Smooth muscle cell (in vitro differentiated cells): ENCODE measurements around the gene COL4A1. TPM values are rescaled to one million over a fixed set of nuclear protein-coding genes. Genes with fewer than 3 reads are reported as not detected.
"Not testable (repeated sequence)": the region's sequence is repeated elsewhere in the genome, so short reads cannot be mapped to it uniquely, and the experiment has no call there.

Experiments used
- DNase-seq: peaks from one replicate; lab custom pipeline; 2025; ENCODE audit not compliant: unreplicated experiment; lab: John Stamatoyannopoulos, UW
- H2AFZ ChIP-seq: fragments of 200-600 bp; sonication (generic); 2 replicates; pipeline ENCODE4 v1.6.0; 2016; ENCODE audit warnings: antibody characterized with exemption, low read depth, mild to moderate bottlenecking
- H3F3A ChIP-seq: fragments of 200-600 bp; sonication (generic); 2 replicates; pipeline ENCODE4 v1.6.0; 2017; ENCODE audit warnings: antibody characterized with exemption, low read depth
- H3K27ac ChIP-seq: fragments of 200-600 bp; sonication (generic); 2 replicates; pipeline ENCODE4 v1.5.1; 2016; ENCODE audit warnings: low read depth, mild to moderate bottlenecking
- H3K27me3 ChIP-seq: fragments of 200-600 bp; sonication (generic); 2 replicates; pipeline ENCODE4 v1.6.1; 2016; ENCODE audit warnings: low read depth, mild to moderate bottlenecking
- H3K36me3 ChIP-seq: fragments of 200-600 bp; sonication (generic); 2 replicates; pipeline ENCODE4 v1.5.1; 2016; ENCODE audit warnings: low read depth
- H3K4me1 ChIP-seq: fragments of 200-600 bp; sonication (generic); 2 replicates; pipeline ENCODE4 v1.5.1; 2016; ENCODE audit warnings: low read depth
- H3K4me2 ChIP-seq: fragments of 200-600 bp; sonication (generic); 2 replicates; pipeline ENCODE4 v1.6.0; 2016; ENCODE audit warnings: mild to moderate bottlenecking
- H3K4me3 ChIP-seq: fragments of 200-600 bp; sonication (generic); 2 replicates; pipeline ENCODE4 v1.5.1; 2016; ENCODE audit warnings: mild to moderate bottlenecking
- H3K79me2 ChIP-seq: fragments of 200-600 bp; sonication (generic); 2 replicates; pipeline ENCODE4 v1.6.0; 2016; ENCODE audit warnings: low read depth, mild to moderate bottlenecking
- H3K9ac ChIP-seq: fragments of 200-600 bp; sonication (generic); 2 replicates; pipeline ENCODE4 v1.6.0; 2016; ENCODE audit warnings: low read depth
- H3K9me3 ChIP-seq: fragments of 200-600 bp; sonication (generic); replicated peaks from 2 replicates; pipeline ENCODE4 v1.5.1; 2016; ENCODE audit warnings: low read depth
- H4K20me1 ChIP-seq: fragments of 200-600 bp; sonication (generic); 2 replicates; pipeline ENCODE4 v1.6.0; 2016; ENCODE audit warnings: low read depth
- WGBS: methylation state at CpG from one replicate; pipeline ENCODE4 v1.1.7; 2016; ENCODE audit warnings: low lambda C conversion rate; 5-methylcytosine and 5-hydroxymethylcytosine counted together
- polyA plus RNA-seq: library from polyadenylated mRNA; unstranded; fragments of >200 nt; fragmentation: Nextera tagmentation; extraction: Ambion mirVana; gene quantifications from 2 replicates; pipeline ENCODE4 v1.2.1, GENCODE V29; 2016
- total RNA-seq: library from RNA; depleted of rRNA; stranded (reverse); fragments of >200 nt; gene quantifications from 2 replicates; pipeline ENCODE4 v1.2.3, GENCODE V29; 2014
- TF ChIP-seq, protein P1 (sequence below): fragments of 200-600 bp; sonication (generic); IDR thresholded peaks from 2 replicates; pipeline ENCODE4 v1.5.1; 2017; ENCODE audit warnings: borderline replicate concordance, mild to moderate bottlenecking, antibody characterized with exemption; ENCODE audit not compliant: insufficient read depth, poor library complexity, severe bottlenecking

The COL4A1 gene
- total and polyA plus RNA-seq, 2 experiments from 2014 or later: 2,409 to 4,372 TPM

DNA sequence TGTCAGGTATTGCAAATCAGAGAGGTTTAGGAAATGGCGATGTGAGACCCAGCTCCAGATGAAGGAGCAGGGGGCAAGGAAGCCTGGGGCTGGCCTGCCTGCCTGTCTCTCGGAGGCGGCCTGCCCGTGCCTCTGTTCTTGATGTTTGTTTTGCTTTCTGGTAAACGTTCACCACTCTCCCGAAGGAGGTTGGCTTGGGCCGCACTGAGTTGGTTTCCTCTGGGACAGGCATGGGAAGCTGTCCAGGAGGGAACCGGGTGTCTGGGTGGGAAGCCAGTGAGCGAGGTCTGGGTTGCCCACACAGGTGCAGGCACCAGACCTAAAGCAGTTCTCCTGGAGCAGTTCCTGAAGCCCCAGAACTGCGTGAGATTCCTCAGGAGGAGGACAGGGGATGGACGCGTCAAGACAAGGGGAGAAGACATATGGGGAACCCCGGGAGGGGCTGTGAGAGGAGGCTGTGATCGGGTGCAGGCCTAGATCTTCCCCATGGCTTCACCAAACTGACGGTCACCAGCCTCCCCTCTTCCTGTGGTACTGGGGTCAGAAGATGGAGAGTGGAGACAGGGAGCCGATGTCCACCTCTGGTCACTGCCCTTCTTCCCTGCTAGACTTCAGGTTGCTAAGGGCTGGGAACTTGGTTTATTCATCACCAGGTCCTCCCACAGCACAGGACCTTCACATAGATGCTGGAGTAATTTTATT, 15.3 kb upstream of the COL4A1 start:
- Histone ChIP-seq H3F3A (peaks cover 82% of the 10 kb centered on the region), H3K79me2 (peaks cover 99% of the 10 kb centered on the region), H2AFZ (no peak overlapping the region), H3K4me2 (peak overlapping the region; percentile 29), H3K9me3 (no peaks in the 10 kb centered on the region), H3K9ac (no peak overlapping the region), H3K27me3 (no peaks in the 10 kb centered on the region), H3K4me1 (peaks cover 40% of the 10 kb centered on the region), H3K4me3 (no peak overlapping the region), H3K36me3 (peaks cover 1% of the 10 kb centered on the region), H4K20me1 (peaks cover 99% of the 10 kb centered on the region), H3K27ac (peak overlapping the region; percentile 96)
- WGBS: 87% methylated on average over 16 of the region's 16 CpGs
- TF ChIP-seq, protein P1, sequence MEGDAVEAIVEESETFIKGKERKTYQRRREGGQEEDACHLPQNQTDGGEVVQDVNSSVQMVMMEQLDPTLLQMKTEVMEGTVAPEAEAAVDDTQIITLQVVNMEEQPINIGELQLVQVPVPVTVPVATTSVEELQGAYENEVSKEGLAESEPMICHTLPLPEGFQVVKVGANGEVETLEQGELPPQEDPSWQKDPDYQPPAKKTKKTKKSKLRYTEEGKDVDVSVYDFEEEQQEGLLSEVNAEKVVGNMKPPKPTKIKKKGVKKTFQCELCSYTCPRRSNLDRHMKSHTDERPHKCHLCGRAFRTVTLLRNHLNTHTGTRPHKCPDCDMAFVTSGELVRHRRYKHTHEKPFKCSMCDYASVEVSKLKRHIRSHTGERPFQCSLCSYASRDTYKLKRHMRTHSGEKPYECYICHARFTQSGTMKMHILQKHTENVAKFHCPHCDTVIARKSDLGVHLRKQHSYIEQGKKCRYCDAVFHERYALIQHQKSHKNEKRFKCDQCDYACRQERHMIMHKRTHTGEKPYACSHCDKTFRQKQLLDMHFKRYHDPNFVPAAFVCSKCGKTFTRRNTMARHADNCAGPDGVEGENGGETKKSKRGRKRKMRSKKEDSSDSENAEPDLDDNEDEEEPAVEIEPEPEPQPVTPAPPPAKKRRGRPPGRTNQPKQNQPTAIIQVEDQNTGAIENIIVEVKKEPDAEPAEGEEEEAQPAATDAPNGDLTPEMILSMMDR: no peak
- DNase-seq: no peak

DNA sequence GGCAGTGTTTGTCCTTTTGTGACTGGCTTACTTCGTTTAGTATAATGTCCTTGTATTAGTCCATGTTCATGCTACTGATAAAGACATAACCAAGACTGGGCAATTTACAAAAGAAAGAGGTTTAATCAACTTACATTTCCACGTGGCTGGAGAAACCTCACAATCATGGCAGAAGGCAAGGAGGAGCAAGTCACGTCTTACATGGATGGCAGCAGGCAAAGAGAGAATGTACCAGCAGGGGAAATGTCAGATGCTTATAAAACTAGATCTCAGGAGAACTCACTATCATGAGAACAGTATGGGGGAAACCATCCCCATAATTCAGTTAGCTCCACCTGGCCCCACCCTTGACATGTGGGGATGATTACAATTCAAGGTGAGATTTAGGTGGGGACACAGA, 14.6 kb upstream of the COL4A1 start:
- 69% methylated on average over 3 of the region's 3 CpGs for WGBS
- Histone ChIP-seq H3K27ac (peak overlapping the region; percentile 96), H3K4me1 (peaks cover 33% of the 10 kb centered on the region), H3K4me2 (peak overlapping the region; percentile 77), H4K20me1 (peaks cover 99% of the 10 kb centered on the region), H3F3A (peaks cover 84% of the 10 kb centered on the region), H3K79me2 (peaks cover 99% of the 10 kb centered on the region)
- not testable (repeated sequence) for H2AFZ ChIP-seq, H3K27me3 ChIP-seq, H3K36me3 ChIP-seq, H3K9me3 ChIP-seq, H3K4me3 ChIP-seq, DNase-seq, H3K9ac ChIP-seq

DNA sequence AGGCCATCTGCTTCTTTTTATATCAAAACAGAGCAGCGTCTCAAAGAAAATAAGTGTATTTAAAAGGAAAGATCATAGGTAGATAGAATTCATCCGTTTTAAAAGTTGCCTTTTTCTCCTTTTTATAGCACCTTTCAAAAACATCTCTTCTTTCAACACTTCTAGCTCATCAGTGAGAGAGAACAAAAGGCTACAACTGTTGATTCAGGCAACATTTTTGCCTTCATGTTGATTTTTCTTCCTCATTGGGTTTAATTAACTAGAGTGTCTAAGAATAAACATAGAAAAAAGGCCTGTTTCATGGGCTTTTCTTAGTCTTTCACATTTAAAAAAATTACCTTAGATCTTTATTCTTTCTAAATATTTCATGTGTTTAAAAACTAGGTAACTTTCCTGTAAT, 13.7 kb upstream of the COL4A1 start:
- TF ChIP-seq, protein P1: no peak
- peaks cover 99% of the 10 kb centered on the region for H3K79me2 ChIP-seq
- peaks cover 87% of the 10 kb centered on the region for H3F3A ChIP-seq
- peaks cover 4% of the 10 kb centered on the region for H3K36me3 ChIP-seq
- 72% methylated on average over 2 of the region's 2 CpGs for WGBS
- peak overlapping the region; percentile 77 for H3K4me2 ChIP-seq
- H4K20me1 ChIP-seq: peaks cover 99% of the 10 kb centered on the region
- no peak overlapping the region for H3K4me3 ChIP-seq
- peaks cover 26% of the 10 kb centered on the region for H3K4me1 ChIP-seq
- DNase-seq: no peak
- H3K27me3 ChIP-seq: no peaks in the 10 kb centered on the region
- H3K9ac ChIP-seq: peak overlapping the region; percentile 39
- no peak overlapping the region for H2AFZ ChIP-seq
- H3K27ac ChIP-seq: peak overlapping the region; percentile 96
- H3K9me3 ChIP-seq: no peaks in the 10 kb centered on the region

DNA sequence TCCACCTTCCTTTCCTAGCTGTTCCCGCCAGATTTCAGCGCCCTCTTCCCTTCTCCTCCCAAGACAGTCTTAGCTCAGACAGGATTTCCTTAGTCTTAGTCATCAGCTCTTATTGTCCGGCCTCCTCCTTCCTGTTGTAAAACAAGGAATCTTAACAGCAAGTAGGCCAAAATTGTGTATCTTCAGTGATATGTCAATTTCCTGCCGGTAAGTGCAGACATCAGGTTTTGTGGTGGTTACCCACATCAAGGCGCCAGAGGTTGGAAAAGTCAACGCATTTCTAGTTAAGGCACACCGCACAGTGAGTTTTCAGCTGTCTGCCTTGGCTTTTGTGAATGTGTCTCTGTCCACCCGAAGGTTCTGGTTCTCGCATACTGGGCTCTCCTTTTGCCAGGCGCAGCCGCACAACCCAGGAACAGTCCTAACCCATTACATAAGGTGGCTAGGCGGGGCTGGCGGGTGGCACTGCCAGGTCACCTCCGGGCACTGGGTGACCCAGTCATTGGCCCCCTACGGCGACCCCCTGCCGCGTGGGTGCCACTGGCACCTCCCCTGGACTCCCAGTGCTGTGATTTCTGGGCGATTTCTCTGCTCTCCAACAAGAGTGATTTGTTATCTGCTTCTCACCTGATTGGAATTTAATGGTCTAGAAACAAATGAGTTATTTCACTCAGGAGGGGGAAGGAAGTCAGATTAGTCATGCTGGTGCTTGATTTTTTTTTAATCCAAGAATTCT, 13.0 kb upstream of the COL4A1 start:
- Histone ChIP-seq H3K4me3 (no peak overlapping the region), H3K27ac (peak overlapping the region; percentile 96), H4K20me1 (peaks cover 99% of the 10 kb centered on the region), H3K9me3 (no peaks in the 10 kb centered on the region), H2AFZ (no peak overlapping the region), H3K79me2 (peaks cover 99% of the 10 kb centered on the region), H3K9ac (peak overlapping the region; percentile 45), H3K27me3 (no peaks in the 10 kb centered on the region), H3K4me1 (peaks cover 26% of the 10 kb centered on the region), H3K36me3 (peaks cover 4% of the 10 kb centered on the region), H3K4me2 (peak overlapping the region; percentile 77), H3F3A (peaks cover 87% of the 10 kb centered on the region)
- 37% methylated on average over 17 of the region's 19 CpGs for WGBS
- DNase-seq: no peak
- TF ChIP-seq, protein P1: no peak
